NCI-H460 (cell line): ENCODE results near the gene SLC1A6. TPM values are rescaled to one million over a fixed set of nuclear protein-coding genes. Genes with fewer than 3 reads are reported as not detected.
"Not testable (repeated sequence)": the region's sequence is repeated elsewhere in the genome, so short reads cannot be mapped to it uniquely, and the experiment has no call there.

ENCODE experiments used
- DNase-seq: peaks from one replicate; pipeline ENCODE4 v3.0.0-alpha.2; 2016; ENCODE audit warnings: low read depth; ENCODE audit errors: extremely low read depth
- polyA plus RNA-seq: library from polyadenylated mRNA; depleted of rRNA; stranded (reverse); fragments of >200 nt; gene quantifications from 2 replicates; pipeline ENCODE4 v1.2.3, GENCODE V29; 2014; cell fraction: nucleus; rRNA removed
- total RNA-seq: library from RNA; depleted of rRNA; stranded (reverse); fragments of >200 nt; shearing (Covaris generic); gene quantifications from 2 replicates; pipeline ENCODE4 v1.2.3, GENCODE V29; 2014; rRNA removed

Gene SLC1A6
- total RNA-seq, result not detected in 2 replicates
- not detected in 2 replicates for polyA plus RNA-seq

DNA sequence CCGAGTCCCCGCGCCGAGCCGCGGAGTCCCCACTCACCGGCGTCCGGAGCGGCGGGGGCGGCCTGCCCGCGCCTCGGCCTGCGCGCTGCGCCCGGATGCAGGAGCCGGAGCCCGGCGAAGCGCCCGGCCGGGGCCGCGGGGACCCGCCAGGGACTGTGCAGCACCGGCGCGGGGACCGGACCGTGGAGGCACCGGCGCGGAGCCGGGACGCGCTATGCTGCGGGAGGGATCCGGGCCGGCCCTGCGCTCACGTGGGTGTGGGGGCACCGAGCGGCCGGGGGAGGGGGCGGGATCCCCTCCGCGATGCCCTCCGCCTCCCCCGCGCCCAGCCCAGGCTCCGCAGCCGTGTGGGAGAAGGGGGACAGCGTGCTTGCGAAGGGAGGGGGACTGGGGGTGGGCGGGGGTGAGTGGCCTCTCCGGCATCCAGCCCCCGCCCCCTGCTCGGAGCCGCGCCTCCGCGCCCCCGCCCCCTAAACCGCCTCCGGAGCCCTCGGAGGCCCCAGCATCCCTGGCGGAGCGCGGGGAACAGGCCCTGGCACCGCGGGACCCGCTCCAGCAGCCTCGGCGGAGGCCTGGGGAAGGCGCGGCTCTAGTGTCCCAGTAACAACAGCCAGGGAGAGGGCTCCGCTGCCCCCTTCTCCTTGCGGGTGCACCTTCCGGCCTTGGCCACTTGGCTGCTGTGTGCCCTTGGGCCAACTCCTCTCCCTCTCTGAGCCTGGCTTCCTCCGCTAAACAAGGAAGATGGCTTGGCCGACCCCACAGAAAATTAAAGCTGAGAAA lies at the start of gene SLC1A6:
Gene SLC1A6, minus strand, starts transcription at position 389 of the 780 bp plus-strand sequence. CDS start 6,954 bp downstream, outside the sequence.
- DNase-seq, result no peak

- no peak for DNase-seq
Observed at GRCh38 chr19:15028490-15028889, 48.8 kb upstream of the SLC1A6 start.

DNA sequence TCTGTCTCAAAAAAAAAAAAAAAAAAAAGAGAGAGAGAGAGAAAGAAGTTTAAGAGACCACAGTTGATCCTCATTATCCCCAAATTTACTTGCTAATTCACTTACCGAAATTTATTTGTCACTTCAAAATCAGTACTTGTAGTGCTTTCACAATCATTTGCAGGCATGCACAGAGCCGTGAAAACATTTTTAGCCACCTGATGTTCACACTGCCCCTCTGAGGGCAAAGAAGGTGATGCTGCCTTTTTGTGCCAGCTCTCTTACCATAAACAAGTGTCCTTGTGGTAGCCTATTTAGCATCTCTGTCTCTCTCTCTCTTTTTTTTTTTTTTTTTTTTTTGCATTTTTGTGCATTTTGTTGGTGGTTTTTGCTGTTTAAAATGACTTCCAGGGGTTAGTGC lies 45.6 kb upstream of the SLC1A6 start:
- peak; percentile 7 for DNase-seq

DNA sequence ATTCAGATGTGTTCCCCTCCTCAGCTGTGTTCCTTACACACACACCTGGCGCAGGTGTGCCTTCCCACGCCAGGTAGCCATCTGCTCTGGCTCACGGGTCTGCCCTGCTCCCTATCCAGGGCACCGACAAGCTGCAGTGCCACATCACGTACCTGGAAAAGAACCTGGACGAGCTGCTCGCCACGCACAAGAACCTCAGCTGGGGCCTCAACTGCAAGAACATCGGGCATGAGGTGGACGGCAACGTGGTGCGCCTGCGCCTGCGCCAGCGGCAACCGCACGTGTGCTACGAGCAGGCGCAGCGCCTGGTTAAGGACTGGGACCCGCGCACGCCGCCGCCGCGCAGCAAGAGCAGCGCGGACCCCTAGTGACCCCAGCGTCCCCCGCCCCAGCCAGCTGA lies 43.1 kb upstream of the SLC1A6 start:
- DNase-seq, result no peak

- no peak for DNase-seq
Observed at GRCh38 chr19:15021286-15022007, 41.8 kb upstream of the SLC1A6 start.

DNA sequence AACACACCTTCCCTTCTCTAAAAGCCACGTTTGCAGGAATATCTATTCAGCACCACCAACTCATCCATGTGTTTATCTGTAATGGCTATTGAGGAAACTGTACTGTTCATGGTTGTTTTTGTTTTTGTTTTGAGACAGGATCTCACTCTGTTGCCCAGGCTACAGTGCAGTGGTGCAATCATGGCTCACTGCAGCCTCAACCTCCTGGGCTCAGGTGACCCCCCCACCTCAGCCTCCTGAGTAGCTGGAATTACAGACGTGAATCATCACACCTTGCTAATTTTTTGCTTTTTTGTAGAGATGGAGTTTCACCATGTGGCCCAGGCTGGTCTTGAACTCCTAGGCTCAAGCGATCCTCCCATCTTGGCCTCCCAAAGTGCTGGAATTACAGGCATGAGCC lies 39.2 kb upstream of the SLC1A6 start:
- DNase-seq, result not testable (repeated sequence)

DNA sequence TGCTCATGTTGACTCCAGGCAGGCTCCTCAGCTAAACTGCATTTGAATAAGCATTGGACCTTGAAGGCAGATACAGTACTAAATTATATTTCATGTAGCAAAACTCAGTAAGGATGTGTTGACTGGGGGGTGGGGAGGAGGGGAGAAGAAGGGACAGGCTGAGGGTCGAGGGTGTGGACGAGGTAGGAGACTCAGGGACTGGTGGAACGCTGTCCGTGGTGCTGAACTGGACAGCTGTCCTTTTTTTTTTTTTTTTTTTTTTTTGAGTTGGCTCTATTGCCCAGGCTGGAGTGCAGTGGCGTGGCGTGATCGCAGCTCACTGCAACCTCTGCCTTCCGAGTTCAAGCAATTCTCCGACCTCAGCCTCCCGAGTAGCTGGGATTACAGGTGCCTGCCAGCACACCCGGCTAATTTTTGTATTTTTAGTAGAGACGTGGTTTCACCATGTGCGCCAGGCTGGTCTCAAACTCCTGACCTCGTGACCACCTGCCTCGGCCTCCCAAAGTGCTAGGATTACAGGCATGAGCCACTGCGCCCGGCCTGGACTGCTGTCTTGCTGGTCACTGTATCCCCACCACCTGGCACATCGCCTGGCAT lies 36.4 kb upstream of the SLC1A6 start:
- DNase-seq, result peak; percentile 20

DNA sequence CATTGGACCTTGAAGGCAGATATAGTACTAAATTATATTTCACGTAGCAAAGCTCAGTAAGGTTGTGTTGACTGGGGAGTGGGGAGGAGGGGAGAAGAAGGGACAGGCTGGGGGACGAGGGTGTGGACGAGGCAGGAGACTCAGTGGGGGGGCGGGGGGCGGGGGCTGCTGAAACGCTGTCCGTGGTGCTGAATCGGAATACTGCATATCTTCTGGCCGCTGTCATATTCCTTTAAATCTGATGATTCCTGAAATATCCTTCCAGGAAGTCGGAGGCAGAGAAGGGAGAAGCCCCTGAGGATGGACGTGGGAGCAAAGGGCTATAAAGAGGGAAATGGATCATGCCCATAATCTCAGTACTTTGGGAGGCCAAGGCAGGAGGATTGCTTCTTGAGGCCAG lies 34.9 kb upstream of the SLC1A6 start:
- DNase-seq, result no peak

GRCh38 chr19:15010501-15011300 lies 31.0 kb upstream of the SLC1A6 start:
- no peak for DNase-seq

GRCh38 chr19:15008308-15008707 lies 28.6 kb upstream of the SLC1A6 start:
- no peak for DNase-seq

- DNase-seq, result no peak
Observed at GRCh38 chr19:14997981-14998380, 18.3 kb upstream of the SLC1A6 start.

GRCh38 chr19:14992780-14993179 lies 13.1 kb upstream of the SLC1A6 start:
- no peak for DNase-seq

GRCh38 chr19:14985133-14985532 lies 5.5 kb upstream of the SLC1A6 start:
- DNase-seq, result no peak

DNA sequence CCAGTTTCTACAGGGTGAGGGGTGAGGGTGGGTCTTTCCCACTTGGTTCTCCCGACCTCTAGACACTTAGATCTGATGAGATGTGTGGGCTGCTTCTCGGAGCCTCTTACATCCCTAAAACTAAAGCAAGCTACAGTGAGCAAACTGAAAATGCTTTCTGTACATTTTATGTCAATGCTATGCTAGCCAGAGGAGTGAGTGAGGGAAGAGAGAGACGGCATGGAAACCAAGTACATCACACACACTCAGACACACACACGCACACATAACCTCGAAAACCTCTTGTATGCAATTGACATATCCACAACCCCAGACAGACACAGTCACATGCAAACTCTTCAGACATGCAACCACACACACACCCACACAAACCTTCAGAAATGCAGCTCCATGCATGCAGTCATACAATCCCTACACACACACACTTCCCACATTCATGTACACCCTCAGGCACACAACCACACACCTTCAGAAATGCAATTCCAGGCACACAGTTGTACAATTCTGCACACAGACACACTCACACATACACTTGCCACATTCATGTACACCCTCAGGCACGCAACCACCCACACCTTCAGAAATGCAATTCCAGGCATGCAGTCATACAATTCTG lies 1.4 kb downstream of the SLC1A6 start:
- DNase-seq, result no peak

DNA sequence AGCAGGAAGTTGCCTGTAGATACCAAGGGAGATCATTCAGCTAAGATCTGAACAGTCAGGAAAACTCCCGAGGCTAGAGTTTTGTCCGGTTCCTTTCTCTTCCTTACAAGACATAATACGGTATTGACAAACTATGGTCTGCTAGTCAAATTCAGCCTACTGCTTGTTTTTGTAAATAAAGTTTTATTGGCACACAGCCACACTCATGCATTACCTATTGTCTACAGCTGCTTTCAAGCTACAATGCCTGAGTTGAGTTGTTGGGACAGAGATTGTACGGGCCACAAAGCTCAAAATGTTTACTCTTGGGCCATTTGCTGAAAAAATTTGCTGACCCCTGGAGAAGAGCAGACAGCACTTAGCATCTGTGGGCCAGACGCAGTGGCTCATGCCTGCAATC lies 2.5 kb downstream of the SLC1A6 start:
- DNase-seq, result no peak

GRCh38 chr19:14974488-14974887 lies 5.2 kb downstream of the SLC1A6 start:
- no peak for DNase-seq

DNA sequence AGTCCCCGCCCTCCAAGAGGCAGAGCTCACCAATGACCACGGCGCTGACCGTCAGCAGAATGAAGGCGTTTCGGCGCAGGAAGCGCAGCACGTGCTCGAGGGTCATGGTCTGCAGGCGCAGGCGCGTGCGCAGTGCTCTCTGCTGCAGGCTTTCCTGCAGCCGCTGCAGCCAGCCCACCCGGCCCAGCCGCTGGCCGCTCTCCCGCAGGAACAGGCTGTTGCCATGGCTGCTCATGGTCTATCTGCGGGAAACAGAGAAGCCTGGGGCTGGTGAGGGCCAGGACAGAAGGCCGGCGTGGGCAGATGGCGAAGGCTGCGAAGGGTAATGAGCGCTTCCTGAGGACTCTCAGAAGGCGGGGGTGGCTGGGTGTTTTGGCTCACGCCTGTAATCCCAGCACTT lies 7.0 kb downstream of the SLC1A6 start:
- no peak for DNase-seq

DNA sequence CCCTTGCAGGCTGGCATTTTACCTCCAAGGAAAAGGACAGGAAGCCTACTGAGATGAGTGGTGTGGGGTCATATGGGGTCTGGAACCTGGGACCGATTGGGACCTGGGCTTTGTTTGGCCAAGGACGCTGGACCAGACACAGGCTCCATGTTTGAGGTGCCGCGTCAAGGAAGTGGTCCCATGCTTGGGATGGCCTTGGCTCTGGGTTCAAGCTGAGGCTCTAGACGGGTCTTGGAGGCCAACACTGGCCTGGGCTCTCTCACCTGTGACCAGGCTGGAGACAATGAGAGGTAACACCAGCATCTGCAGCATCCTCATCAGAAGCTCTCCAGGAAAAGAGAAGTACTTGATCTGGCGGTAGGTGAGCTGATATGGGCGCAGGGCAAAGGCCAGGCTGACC lies 8.2 kb downstream of the SLC1A6 start:
- no peak for DNase-seq

DNA sequence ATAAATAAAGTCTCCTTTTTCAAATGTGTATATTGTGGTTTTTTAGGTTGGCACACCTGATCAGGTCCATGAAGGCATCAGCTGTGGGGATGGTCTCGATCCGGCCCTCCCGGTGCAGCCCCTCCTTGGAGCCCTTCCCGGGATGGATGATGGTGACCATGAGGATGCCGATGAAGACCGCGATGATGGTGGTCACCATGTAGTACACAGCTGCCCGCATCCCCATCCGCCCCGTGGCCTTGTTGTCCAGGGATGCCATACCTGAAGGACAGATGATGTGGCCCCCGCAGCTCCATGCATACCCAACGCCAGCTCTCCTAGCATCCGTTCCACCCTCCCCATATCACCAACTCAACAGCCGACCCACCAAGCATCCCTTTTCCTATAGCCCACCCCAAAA lies 11.4 kb downstream of the SLC1A6 start:
- DNase-seq, result no peak

GRCh38 chr19:14961956-14962685 lies 17.5 kb downstream of the SLC1A6 start:
- no peak for DNase-seq
